ENCODE measurements around the gene MINK1.
"Not testable (repeated sequence)": the region's sequence is repeated elsewhere in the genome, so short reads cannot be mapped to it uniquely, and the experiment has no call there.

Gene MINK1

GRCh38 chr17:4860651-4861050 is 27.5 kb downstream of the MINK1 start:
- no peak overlapping the region for H3K27ac Mint-ChIP-seq
- H3K9me3 Mint-ChIP-seq, result no peaks in the 10 kb centered on the region
- H3K4me3 Mint-ChIP-seq, result no peak overlapping the region
- H3K36me3 Mint-ChIP-seq (ENCODE audit: low read depth), result peaks cover 7% of the 10 kb centered on the region
- peaks cover 1% of the 10 kb centered on the region for H3K4me1 Mint-ChIP-seq (ENCODE audit: low read depth)
- H3K27me3 Mint-ChIP-seq (ENCODE audit: low read depth), result no peaks in the 10 kb centered on the region
- DNase-seq (ENCODE audit: low spot score), result no peak

- Mint-ChIP-seq H3K4me3 (no peak overlapping the region), H3K9me3 (no peaks in the 10 kb centered on the region), H3K36me3 (ENCODE audit: low read depth) (peaks cover 6% of the 10 kb centered on the region), H3K27me3 (ENCODE audit: low read depth) (no peaks in the 10 kb centered on the region), H3K4me1 (ENCODE audit: low read depth) (peaks cover 1% of the 10 kb centered on the region), H3K27ac (no peak overlapping the region)
- DNase-seq (ENCODE audit: low spot score), result no peak
Measured at GRCh38 chr17:4861052-4861451, 27.9 kb downstream of the MINK1 start.

GRCh38 chr17:4862720-4863119 is 29.6 kb downstream of the MINK1 start:
- DNase-seq (ENCODE audit: low spot score), result no peak
- no peaks in the 10 kb centered on the region for H3K9me3 Mint-ChIP-seq
- no peak overlapping the region for H3K4me3 Mint-ChIP-seq
- H3K27me3 Mint-ChIP-seq (ENCODE audit: low read depth), result no peaks in the 10 kb centered on the region
- no peak overlapping the region for H3K27ac Mint-ChIP-seq
- H3K4me1 Mint-ChIP-seq (ENCODE audit: low read depth), result peaks cover 1% of the 10 kb centered on the region
- H3K36me3 Mint-ChIP-seq (ENCODE audit: low read depth), result peaks cover 4% of the 10 kb centered on the region

GRCh38 chr17:4863321-4863720 is 30.2 kb downstream of the MINK1 start:
- Mint-ChIP-seq H3K4me1 (ENCODE audit: low read depth) (peaks cover 1% of the 10 kb centered on the region), H3K9me3 (no peaks in the 10 kb centered on the region), H3K27ac (no peak overlapping the region), H3K4me3 (no peak overlapping the region), H3K27me3 (ENCODE audit: low read depth) (no peaks in the 10 kb centered on the region), H3K36me3 (ENCODE audit: low read depth) (peaks cover 4% of the 10 kb centered on the region)
- DNase-seq (ENCODE audit: low spot score), result no peak

- not testable (repeated sequence) for H3K9me3 Mint-ChIP-seq; H3K4me3 Mint-ChIP-seq; DNase-seq (ENCODE audit: low spot score); H3K4me1 Mint-ChIP-seq (ENCODE audit: low read depth); H3K36me3 Mint-ChIP-seq (ENCODE audit: low read depth); H3K27me3 Mint-ChIP-seq (ENCODE audit: low read depth); H3K27ac Mint-ChIP-seq
Measured at GRCh38 chr17:4867535-4867934, 34.4 kb downstream of the MINK1 start.

GRCh38 chr17:4869058-4869998 is 36.2 kb downstream of the MINK1 start:
- not testable (repeated sequence) for H3K4me1 Mint-ChIP-seq (ENCODE audit: low read depth); H3K27ac Mint-ChIP-seq; H3K27me3 Mint-ChIP-seq (ENCODE audit: low read depth); DNase-seq (ENCODE audit: low spot score); H3K9me3 Mint-ChIP-seq; H3K4me3 Mint-ChIP-seq; H3K36me3 Mint-ChIP-seq (ENCODE audit: low read depth)

- H3K9me3 Mint-ChIP-seq, result no peaks in the 10 kb centered on the region
- peaks cover 4% of the 10 kb centered on the region for H3K36me3 Mint-ChIP-seq (ENCODE audit: low read depth)
- H3K4me3 Mint-ChIP-seq, result no peak overlapping the region
- H3K4me1 Mint-ChIP-seq (ENCODE audit: low read depth), result peaks cover 2% of the 10 kb centered on the region
- DNase-seq (ENCODE audit: low spot score), result no peak
- no peaks in the 10 kb centered on the region for H3K27me3 Mint-ChIP-seq (ENCODE audit: low read depth)
- H3K27ac Mint-ChIP-seq, result no peak overlapping the region
Measured at GRCh38 chr17:4870855-4871254, 37.7 kb downstream of the MINK1 start.

GRCh38 chr17:4872786-4873185 is 39.6 kb downstream of the MINK1 start:
- no peak overlapping the region for H3K27ac Mint-ChIP-seq
- no peak for DNase-seq (ENCODE audit: low spot score)
- peaks cover 4% of the 10 kb centered on the region for H3K36me3 Mint-ChIP-seq (ENCODE audit: low read depth)

GRCh38 chr17:4877089-4877488 is 43.9 kb downstream of the MINK1 start:
- Mint-ChIP-seq H3K27ac (no peak overlapping the region), H3K36me3 (ENCODE audit: low read depth) (peaks cover 11% of the 10 kb centered on the region), H3K4me3 (no peak overlapping the region), H3K9me3 (no peaks in the 10 kb centered on the region), H3K4me1 (ENCODE audit: low read depth) (peaks cover 2% of the 10 kb centered on the region), H3K27me3 (ENCODE audit: low read depth) (no peaks in the 10 kb centered on the region)
- no peak for DNase-seq (ENCODE audit: low spot score)

More at GRCh38 chr17:4872786-4873185, 39.6 kb downstream of the MINK1 start:
- H3K9me3 Mint-ChIP-seq, result no peaks in the 10 kb centered on the region
- H3K27me3 Mint-ChIP-seq (ENCODE audit: low read depth), result no peaks in the 10 kb centered on the region
- no peak overlapping the region for H3K4me3 Mint-ChIP-seq
- H3K4me1 Mint-ChIP-seq (ENCODE audit: low read depth), result peaks cover 2% of the 10 kb centered on the region

GRCh38 chr17:4879601-4880000 is 46.5 kb downstream of the MINK1 start:
- peaks cover 11% of the 10 kb centered on the region for H3K36me3 Mint-ChIP-seq (ENCODE audit: low read depth)
- H3K27ac Mint-ChIP-seq, result no peak overlapping the region
- H3K4me1 Mint-ChIP-seq (ENCODE audit: low read depth), result peaks cover 2% of the 10 kb centered on the region
- no peaks in the 10 kb centered on the region for H3K9me3 Mint-ChIP-seq
- H3K4me3 Mint-ChIP-seq, result no peak overlapping the region
- DNase-seq (ENCODE audit: low spot score), result no peak
- H3K27me3 Mint-ChIP-seq (ENCODE audit: low read depth), result no peaks in the 10 kb centered on the region

- Mint-ChIP-seq H3K4me1 (ENCODE audit: low read depth) (no peaks in the 10 kb centered on the region), H3K9me3 (no peaks in the 10 kb centered on the region), H3K27ac (no peak overlapping the region), H3K27me3 (ENCODE audit: low read depth) (no peaks in the 10 kb centered on the region), H3K4me3 (no peak overlapping the region), H3K36me3 (ENCODE audit: low read depth) (peaks cover 22% of the 10 kb centered on the region)
- DNase-seq (ENCODE audit: low spot score), result no peak
Measured at GRCh38 chr17:4880857-4881256, 47.7 kb downstream of the MINK1 start.

- H3K4me3 Mint-ChIP-seq, result no peak overlapping the region
- H3K27ac Mint-ChIP-seq, result no peak overlapping the region
- no peaks in the 10 kb centered on the region for H3K27me3 Mint-ChIP-seq (ENCODE audit: low read depth)
- peaks cover 27% of the 10 kb centered on the region for H3K36me3 Mint-ChIP-seq (ENCODE audit: low read depth)
- DNase-seq (ENCODE audit: low spot score), result no peak
- H3K4me1 Mint-ChIP-seq (ENCODE audit: low read depth), result no peaks in the 10 kb centered on the region
- H3K9me3 Mint-ChIP-seq, result no peaks in the 10 kb centered on the region
Measured at GRCh38 chr17:4881761-4882555, 48.8 kb downstream of the MINK1 start.

- no peaks in the 10 kb centered on the region for H3K9me3 Mint-ChIP-seq
- H3K36me3 Mint-ChIP-seq (ENCODE audit: low read depth), result peaks cover 33% of the 10 kb centered on the region
- no peak overlapping the region for H3K27ac Mint-ChIP-seq
- H3K4me3 Mint-ChIP-seq, result no peak overlapping the region
- no peaks in the 10 kb centered on the region for H3K27me3 Mint-ChIP-seq (ENCODE audit: low read depth)
- no peak for DNase-seq (ENCODE audit: low spot score)
- H3K4me1 Mint-ChIP-seq (ENCODE audit: low read depth), result no peaks in the 10 kb centered on the region
Measured at GRCh38 chr17:4884489-4884888, 51.3 kb downstream of the MINK1 start.

GRCh38 chr17:4886830-4887229 is 53.7 kb downstream of the MINK1 start:
- H3K4me1 Mint-ChIP-seq (ENCODE audit: low read depth), result no peaks in the 10 kb centered on the region
- H3K9me3 Mint-ChIP-seq, result no peaks in the 10 kb centered on the region
- H3K27me3 Mint-ChIP-seq (ENCODE audit: low read depth), result no peaks in the 10 kb centered on the region
- DNase-seq (ENCODE audit: low spot score), result no peak
- no peak overlapping the region for H3K4me3 Mint-ChIP-seq
- no peak overlapping the region for H3K27ac Mint-ChIP-seq
- H3K36me3 Mint-ChIP-seq (ENCODE audit: low read depth), result peaks cover 36% of the 10 kb centered on the region
